ENCODE data around the gene CARD10. TPM values are rescaled to one million over a fixed set of nuclear protein-coding genes. Genes with fewer than 3 reads are reported as not detected.

CARD10 gene
- total and polyA plus RNA-seq, 2 of the 13 experiments (the other 11 are each of a cell fraction or from before 2014, with no cell fraction given), result 35.2 to 55.8 TPM

DNA sequence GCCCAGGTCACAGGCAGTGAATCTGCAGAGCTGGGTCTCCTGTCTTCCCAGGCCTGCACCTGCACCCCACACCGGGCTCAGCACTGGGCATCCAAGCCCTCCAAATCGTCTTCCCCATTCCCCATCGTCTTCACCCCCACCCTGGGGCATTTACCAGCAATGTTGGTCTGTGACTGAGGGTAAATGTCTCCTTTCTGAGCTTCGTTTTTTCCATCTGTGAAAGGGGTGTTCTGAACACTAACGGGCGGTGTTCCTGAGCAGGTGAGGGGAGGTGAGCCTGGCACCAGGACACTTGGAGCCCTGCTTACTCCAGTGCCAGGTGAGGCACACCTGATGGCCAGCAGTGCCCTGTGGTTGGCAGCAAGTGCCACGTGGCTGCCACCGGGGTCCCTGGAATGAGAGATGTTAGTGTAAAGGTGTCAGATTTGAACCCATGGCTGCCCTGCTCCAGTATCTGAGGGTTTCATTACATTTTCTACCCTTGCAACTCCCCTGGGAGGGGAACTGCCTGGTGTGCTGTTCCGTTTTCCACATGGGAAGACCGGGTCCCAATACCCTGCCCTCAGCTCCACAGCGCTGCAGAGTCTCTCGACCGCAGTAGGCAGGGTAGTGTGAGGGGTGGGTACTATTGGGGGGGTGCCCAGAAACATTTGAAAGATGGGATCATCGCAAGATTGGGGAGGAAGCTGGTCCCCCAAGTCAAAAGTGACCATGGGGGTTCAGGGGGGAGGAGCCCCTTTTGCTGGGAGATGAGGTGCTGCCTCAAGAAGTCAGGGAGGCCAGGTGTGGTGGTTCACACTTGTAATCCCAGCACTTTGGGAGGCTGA lies 43.0 kb upstream of the CARD10 start (continued):
- TF ChIP-seq, protein P1, sequence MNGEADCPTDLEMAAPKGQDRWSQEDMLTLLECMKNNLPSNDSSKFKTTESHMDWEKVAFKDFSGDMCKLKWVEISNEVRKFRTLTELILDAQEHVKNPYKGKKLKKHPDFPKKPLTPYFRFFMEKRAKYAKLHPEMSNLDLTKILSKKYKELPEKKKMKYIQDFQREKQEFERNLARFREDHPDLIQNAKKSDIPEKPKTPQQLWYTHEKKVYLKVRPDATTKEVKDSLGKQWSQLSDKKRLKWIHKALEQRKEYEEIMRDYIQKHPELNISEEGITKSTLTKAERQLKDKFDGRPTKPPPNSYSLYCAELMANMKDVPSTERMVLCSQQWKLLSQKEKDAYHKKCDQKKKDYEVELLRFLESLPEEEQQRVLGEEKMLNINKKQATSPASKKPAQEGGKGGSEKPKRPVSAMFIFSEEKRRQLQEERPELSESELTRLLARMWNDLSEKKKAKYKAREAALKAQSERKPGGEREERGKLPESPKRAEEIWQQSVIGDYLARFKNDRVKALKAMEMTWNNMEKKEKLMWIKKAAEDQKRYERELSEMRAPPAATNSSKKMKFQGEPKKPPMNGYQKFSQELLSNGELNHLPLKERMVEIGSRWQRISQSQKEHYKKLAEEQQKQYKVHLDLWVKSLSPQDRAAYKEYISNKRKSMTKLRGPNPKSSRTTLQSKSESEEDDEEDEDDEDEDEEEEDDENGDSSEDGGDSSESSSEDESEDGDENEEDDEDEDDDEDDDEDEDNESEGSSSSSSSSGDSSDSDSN (CRISPR knock-in tag; IDR thresholded peaks at IDR 0.05), result no peak
- TF ChIP-seq ZNF224 (CRISPR knock-in tag; IDR thresholded peaks at IDR 0.05) (0 out of 2 replicates have a peak, but pooled peaks have one; percentile 18), AGO1 (IDR thresholded peaks at IDR 0.05; ENCODE audit: low read depth, low read length, poor library complexity, severe bottlenecking) (peak; percentile 15), ZNF652 (CRISPR knock-in tag; IDR thresholded peaks at IDR 0.05; ENCODE audit: borderline replicate concordance, low read depth) (no peak), ETV6 (CRISPR knock-in tag; conservative IDR thresholded peaks at IDR 0.05) (no peak), TCF12 (IDR thresholded peaks at IDR 0.05) (no peak), TCF12 (CRISPR knock-in tag; IDR thresholded peaks at IDR 0.05) (no peak), PLRG1 (conservative IDR thresholded peaks at IDR 0.05) (no peak), NCOA2 (CRISPR knock-in tag; IDR thresholded peaks at IDR 0.05) (no peak), SIX4 (CRISPR knock-in tag; IDR thresholded peaks at IDR 0.05) (no peak), ZNF292 (CRISPR knock-in tag; IDR thresholded peaks at IDR 0.05; ENCODE audit: borderline replicate concordance, low read depth) (no peak), SNAPC2 (CRISPR knock-in tag; IDR thresholded peaks at IDR 0.05) (no peak), ZNF430 (CRISPR knock-in tag; IDR thresholded peaks at IDR 0.05) (no peak), ZNF33B (CRISPR knock-in tag; IDR thresholded peaks at IDR 0.05) (no peak), ZNF30 (CRISPR knock-in tag; IDR thresholded peaks at IDR 0.05) (no peak), RELA (CRISPR knock-in tag; IDR thresholded peaks at IDR 0.05) (no peak)
- TF ChIP-seq, protein P2, sequence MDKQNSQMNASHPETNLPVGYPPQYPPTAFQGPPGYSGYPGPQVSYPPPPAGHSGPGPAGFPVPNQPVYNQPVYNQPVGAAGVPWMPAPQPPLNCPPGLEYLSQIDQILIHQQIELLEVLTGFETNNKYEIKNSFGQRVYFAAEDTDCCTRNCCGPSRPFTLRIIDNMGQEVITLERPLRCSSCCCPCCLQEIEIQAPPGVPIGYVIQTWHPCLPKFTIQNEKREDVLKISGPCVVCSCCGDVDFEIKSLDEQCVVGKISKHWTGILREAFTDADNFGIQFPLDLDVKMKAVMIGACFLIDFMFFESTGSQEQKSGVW (CRISPR knock-in tag; IDR thresholded peaks at IDR 0.05; ENCODE audit: borderline replicate concordance), result no peak
- TF ChIP-seq, protein P3, sequence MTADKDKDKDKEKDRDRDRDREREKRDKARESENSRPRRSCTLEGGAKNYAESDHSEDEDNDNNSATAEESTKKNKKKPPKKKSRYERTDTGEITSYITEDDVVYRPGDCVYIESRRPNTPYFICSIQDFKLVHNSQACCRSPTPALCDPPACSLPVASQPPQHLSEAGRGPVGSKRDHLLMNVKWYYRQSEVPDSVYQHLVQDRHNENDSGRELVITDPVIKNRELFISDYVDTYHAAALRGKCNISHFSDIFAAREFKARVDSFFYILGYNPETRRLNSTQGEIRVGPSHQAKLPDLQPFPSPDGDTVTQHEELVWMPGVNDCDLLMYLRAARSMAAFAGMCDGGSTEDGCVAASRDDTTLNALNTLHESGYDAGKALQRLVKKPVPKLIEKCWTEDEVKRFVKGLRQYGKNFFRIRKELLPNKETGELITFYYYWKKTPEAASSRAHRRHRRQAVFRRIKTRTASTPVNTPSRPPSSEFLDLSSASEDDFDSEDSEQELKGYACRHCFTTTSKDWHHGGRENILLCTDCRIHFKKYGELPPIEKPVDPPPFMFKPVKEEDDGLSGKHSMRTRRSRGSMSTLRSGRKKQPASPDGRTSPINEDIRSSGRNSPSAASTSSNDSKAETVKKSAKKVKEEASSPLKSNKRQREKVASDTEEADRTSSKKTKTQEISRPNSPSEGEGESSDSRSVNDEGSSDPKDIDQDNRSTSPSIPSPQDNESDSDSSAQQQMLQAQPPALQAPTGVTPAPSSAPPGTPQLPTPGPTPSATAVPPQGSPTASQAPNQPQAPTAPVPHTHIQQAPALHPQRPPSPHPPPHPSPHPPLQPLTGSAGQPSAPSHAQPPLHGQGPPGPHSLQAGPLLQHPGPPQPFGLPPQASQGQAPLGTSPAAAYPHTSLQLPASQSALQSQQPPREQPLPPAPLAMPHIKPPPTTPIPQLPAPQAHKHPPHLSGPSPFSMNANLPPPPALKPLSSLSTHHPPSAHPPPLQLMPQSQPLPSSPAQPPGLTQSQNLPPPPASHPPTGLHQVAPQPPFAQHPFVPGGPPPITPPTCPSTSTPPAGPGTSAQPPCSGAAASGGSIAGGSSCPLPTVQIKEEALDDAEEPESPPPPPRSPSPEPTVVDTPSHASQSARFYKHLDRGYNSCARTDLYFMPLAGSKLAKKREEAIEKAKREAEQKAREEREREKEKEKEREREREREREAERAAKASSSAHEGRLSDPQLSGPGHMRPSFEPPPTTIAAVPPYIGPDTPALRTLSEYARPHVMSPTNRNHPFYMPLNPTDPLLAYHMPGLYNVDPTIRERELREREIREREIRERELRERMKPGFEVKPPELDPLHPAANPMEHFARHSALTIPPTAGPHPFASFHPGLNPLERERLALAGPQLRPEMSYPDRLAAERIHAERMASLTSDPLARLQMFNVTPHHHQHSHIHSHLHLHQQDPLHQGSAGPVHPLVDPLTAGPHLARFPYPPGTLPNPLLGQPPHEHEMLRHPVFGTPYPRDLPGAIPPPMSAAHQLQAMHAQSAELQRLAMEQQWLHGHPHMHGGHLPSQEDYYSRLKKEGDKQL (CRISPR knock-in tag; IDR thresholded peaks at IDR 0.05; ENCODE audit: low read depth), result no peak
- TF ChIP-seq, protein P4, sequence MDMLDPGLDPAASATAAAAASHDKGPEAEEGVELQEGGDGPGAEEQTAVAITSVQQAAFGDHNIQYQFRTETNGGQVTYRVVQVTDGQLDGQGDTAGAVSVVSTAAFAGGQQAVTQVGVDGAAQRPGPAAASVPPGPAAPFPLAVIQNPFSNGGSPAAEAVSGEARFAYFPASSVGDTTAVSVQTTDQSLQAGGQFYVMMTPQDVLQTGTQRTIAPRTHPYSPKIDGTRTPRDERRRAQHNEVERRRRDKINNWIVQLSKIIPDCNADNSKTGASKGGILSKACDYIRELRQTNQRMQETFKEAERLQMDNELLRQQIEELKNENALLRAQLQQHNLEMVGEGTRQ (IDR thresholded peaks at IDR 0.05; ENCODE audit: low read depth, low read length), result no peak
- TF ChIP-seq, protein P4 (CRISPR knock-in tag; IDR thresholded peaks at IDR 0.05; ENCODE audit: borderline replicate concordance), result 0 out of 2 replicates have a peak, but pooled peaks have one; percentile 23

All from HepG2 (cell line).